ENCODE measurements around the gene ERF.
A peak's percentile ranks its signal among the peaks of the same experiment; 100 is the strongest.

Gene ERF

GRCh38 chr19:42279902-42280814 lies 25.2 kb upstream of the ERF start:
- peak; percentile 88 for TF ChIP-seq CTCF (IDR thresholded peaks at IDR 0.05)
- peaks cover 52 to 59% of the 10 kb centered on the region in 2 experiments for H3K4me1 ChIP-seq (ENCODE audit: control insufficient read depth in 1 of 2, insufficient read depth in 1 of 2, low read depth in 1 of 2, low read length in 1 of 2)
- no peaks in the 10 kb centered on the region for H3K9me3 ChIP-seq
- peak overlapping the region; percentile 76 to 82 for H3K4me3 ChIP-seq (ENCODE audit: low read depth in 1 of 2, low read length in 1 of 2)
- H3K27ac ChIP-seq = peak overlapping the region; percentile 42
- peaks cover 27% of the 10 kb centered on the region for H3K27me3 ChIP-seq
- peaks cover 13% of the 10 kb centered on the region for H3K36me3 ChIP-seq

GRCh38 chr19:42279155-42279901 lies 24.4 kb upstream of the ERF start:
- TF ChIP-seq CTCF (IDR thresholded peaks at IDR 0.05) = no peak

GRCh38 chr19:42278452-42279154 lies 23.7 kb upstream of the ERF start:
- no peaks in the 10 kb centered on the region for H3K9me3 ChIP-seq
- peaks cover 29% of the 10 kb centered on the region for H3K36me3 ChIP-seq
- no peak overlapping the region for H3K4me3 ChIP-seq (ENCODE audit: low read depth in 1 of 2, low read length in 1 of 2)
- no peak overlapping the region for H3K27ac ChIP-seq
- H3K4me1 ChIP-seq (ENCODE audit: control insufficient read depth in 1 of 2, insufficient read depth in 1 of 2, low read depth in 1 of 2, low read length in 1 of 2) = peaks cover 47 to 52% of the 10 kb centered on the region in 2 experiments
- H3K27me3 ChIP-seq = peaks cover 27% of the 10 kb centered on the region
- TF ChIP-seq CTCF (IDR thresholded peaks at IDR 0.05) = no peak

More at GRCh38 chr19:42279155-42279901, 24.4 kb upstream of the ERF start:
- Histone ChIP-seq H3K27me3 (peaks cover 27% of the 10 kb centered on the region), H3K4me1 (ENCODE audit: control insufficient read depth in 1 of 2, insufficient read depth in 1 of 2, low read depth in 1 of 2, low read length in 1 of 2) (peaks cover 47 to 52% of the 10 kb centered on the region in 2 experiments), H3K4me3 (ENCODE audit: low read depth in 1 of 2, low read length in 1 of 2) (peak overlapping the region; percentile 76 to 82), H3K36me3 (peaks cover 22% of the 10 kb centered on the region), H3K27ac (peak overlapping the region; percentile 42), H3K9me3 (no peaks in the 10 kb centered on the region)

- Histone ChIP-seq H3K27me3 (peaks cover 27% of the 10 kb centered on the region), H3K27ac (no peak overlapping the region), H3K4me1 (ENCODE audit: control insufficient read depth in 1 of 2, insufficient read depth in 1 of 2, low read depth in 1 of 2, low read length in 1 of 2) (peaks cover 41 to 47% of the 10 kb centered on the region in 2 experiments), H3K4me3 (ENCODE audit: low read depth in 1 of 2, low read length in 1 of 2) (no peak overlapping the region), H3K9me3 (no peaks in the 10 kb centered on the region), H3K36me3 (peaks cover 36% of the 10 kb centered on the region)
- TF ChIP-seq CTCF (IDR thresholded peaks at IDR 0.05) = no peak
Measured at GRCh38 chr19:42277821-42278451, 23.0 kb upstream of the ERF start.

GRCh38 chr19:42276821-42277220 lies 21.9 kb upstream of the ERF start:
- no peak for TF ChIP-seq CTCF (IDR thresholded peaks at IDR 0.05)
- H3K27me3 ChIP-seq = peaks cover 22% of the 10 kb centered on the region
- no peaks in the 10 kb centered on the region for H3K9me3 ChIP-seq
- peaks cover 47% of the 10 kb centered on the region for H3K36me3 ChIP-seq
- H3K27ac ChIP-seq = no peak overlapping the region
- peaks cover 30 to 39% of the 10 kb centered on the region in 2 experiments for H3K4me1 ChIP-seq (ENCODE audit: control insufficient read depth in 1 of 2, insufficient read depth in 1 of 2, low read depth in 1 of 2, low read length in 1 of 2)
- no peak overlapping the region for H3K4me3 ChIP-seq (ENCODE audit: low read depth in 1 of 2, low read length in 1 of 2)

All from neutrophil (primary cell).